ENCODE measurements around the gene BASP1.
"Not testable (repeated sequence)": the region's sequence is repeated elsewhere in the genome, so short reads cannot be mapped to it uniquely, and the experiment has no call there.

Gene BASP1

GRCh38 chr5:17289681-17290539, 72.5 kb downstream of the BASP1 start:
- DNase-seq (ENCODE audit: low read depth in 2 of 2): peak; percentile 33 to 34

- no peak for DNase-seq (ENCODE audit: low read depth in 2 of 2)
These were observed 73.1 kb downstream of the BASP1 start for GRCh38 chr5:17290540-17290974.

GRCh38 chr5:17292434-17293015, 75.1 kb downstream of the BASP1 start:
- DNase-seq (ENCODE audit: low read depth in 2 of 2): no peak

GRCh38 chr5:17294639-17295311, 77.3 kb downstream of the BASP1 start:
- DNase-seq (ENCODE audit: low read depth in 2 of 2): no peak

- no peak for DNase-seq (ENCODE audit: low read depth in 2 of 2)
These were observed 78.2 kb downstream of the BASP1 start for GRCh38 chr5:17295671-17296070.

- no peak for DNase-seq (ENCODE audit: low read depth in 2 of 2)
These were observed 84.7 kb downstream of the BASP1 start for GRCh38 chr5:17302106-17302505.

- DNase-seq (ENCODE audit: low read depth in 2 of 2): no peak
These were observed 85.2 kb downstream of the BASP1 start for GRCh38 chr5:17302604-17303003.

- DNase-seq (ENCODE audit: low read depth in 2 of 2): no peak
These were observed 86.9 kb downstream of the BASP1 start for GRCh38 chr5:17304282-17304681.

GRCh38 chr5:17305017-17305416, 87.6 kb downstream of the BASP1 start:
- no peak for DNase-seq (ENCODE audit: low read depth in 2 of 2)

- DNase-seq (ENCODE audit: low read depth in 2 of 2): peak in 1 of 2 experiments; percentile 52
These were observed 88.7 kb downstream of the BASP1 start for GRCh38 chr5:17305964-17306725.

- no peak for DNase-seq (ENCODE audit: low read depth in 2 of 2)
These were observed 89.3 kb downstream of the BASP1 start for GRCh38 chr5:17306726-17307091.

- not testable (repeated sequence) for DNase-seq (ENCODE audit: low read depth in 2 of 2)
These were observed 90.0 kb downstream of the BASP1 start for GRCh38 chr5:17307440-17307839.

- no peak for DNase-seq (ENCODE audit: low read depth in 2 of 2)
These were observed 91.1 kb downstream of the BASP1 start for GRCh38 chr5:17308326-17309065.

GRCh38 chr5:17309462-17309861, 92.0 kb downstream of the BASP1 start:
- no peak for DNase-seq (ENCODE audit: low read depth in 2 of 2)

- DNase-seq (ENCODE audit: low read depth in 2 of 2): not testable (repeated sequence)
These were observed 93.1 kb downstream of the BASP1 start for GRCh38 chr5:17310502-17310901.

GRCh38 chr5:17311811-17312210, 94.4 kb downstream of the BASP1 start:
- not testable (repeated sequence) for DNase-seq (ENCODE audit: low read depth in 2 of 2)

- DNase-seq (ENCODE audit: low read depth in 2 of 2): no peak
These were observed 94.9 kb downstream of the BASP1 start for GRCh38 chr5:17312358-17312757.

- DNase-seq (ENCODE audit: low read depth in 2 of 2): no peak
These were observed 97.6 kb downstream of the BASP1 start for GRCh38 chr5:17314907-17315471.

GRCh38 chr5:17315710-17316221, 98.3 kb downstream of the BASP1 start:
- peak; percentile 47 to 49 for DNase-seq (ENCODE audit: low read depth in 2 of 2)

- peak; percentile 30 to 47 for DNase-seq (ENCODE audit: low read depth in 2 of 2)
These were observed 99.6 kb downstream of the BASP1 start for GRCh38 chr5:17316970-17317459.
